ENCODE results near the gene ELOB.

ELOB gene

GRCh38 chr16:2818272-2818876, 41.3 kb upstream of the ELOB start:
- no peak for DNase-seq (ENCODE audit: insufficient read length)
- no peak for TF ChIP-seq TAF1 (IDR thresholded peaks at IDR 0.05; ENCODE audit: borderline replicate concordance, low read depth, low read length)
- no peak for TF ChIP-seq POLR2AphosphoS5 (IDR thresholded peaks at IDR 0.05; ENCODE audit: low read depth, low read length)
- no peak for TF ChIP-seq POLR2A (IDR thresholded peaks at IDR 0.05; ENCODE audit: low read depth, low read length)
- no peak for FAIRE-seq

- FAIRE-seq: no peak
- DNase-seq (ENCODE audit: insufficient read length): no peak
These were observed 40.5 kb upstream of the ELOB start for GRCh38 chr16:2817340-2818271.

GRCh38 chr16:2816751-2817339, 39.8 kb upstream of the ELOB start, which contains the start of gene PRSS21:
Gene PRSS21, plus strand, starts transcription at chr16:2817237. Its CDS starts 32 bp downstream, at chr16:2817269.
- TF ChIP-seq POLR2AphosphoS5 (IDR thresholded peaks at IDR 0.05; ENCODE audit: low read depth, low read length) (no peak), TAF1 (IDR thresholded peaks at IDR 0.05; ENCODE audit: borderline replicate concordance, low read depth, low read length) (no peak), POLR2A (IDR thresholded peaks at IDR 0.05; ENCODE audit: low read depth, low read length) (no peak)
- no peak for DNase-seq (ENCODE audit: insufficient read length)
- FAIRE-seq: no peak

More at GRCh38 chr16:2817340-2818271, 40.5 kb upstream of the ELOB start:
- TF ChIP-seq POLR2AphosphoS5 (IDR thresholded peaks at IDR 0.05; ENCODE audit: low read depth, low read length): no peak
- TF ChIP-seq TAF1 (IDR thresholded peaks at IDR 0.05; ENCODE audit: borderline replicate concordance, low read depth, low read length): no peak
- no peak for TF ChIP-seq POLR2A (IDR thresholded peaks at IDR 0.05; ENCODE audit: low read depth, low read length)

- TF ChIP-seq POLR2AphosphoS5 (IDR thresholded peaks at IDR 0.05; ENCODE audit: low read depth, low read length): no peak
- TF ChIP-seq TAF1 (IDR thresholded peaks at IDR 0.05; ENCODE audit: borderline replicate concordance, low read depth, low read length): no peak
- no peak for TF ChIP-seq POLR2A (IDR thresholded peaks at IDR 0.05; ENCODE audit: low read depth, low read length)
- FAIRE-seq (no peak), DNase-seq (ENCODE audit: insufficient read length) (no peak)
These were observed 38.3 kb upstream of the ELOB start for GRCh38 chr16:2815299-2815771.

- FAIRE-seq (no peak), DNase-seq (ENCODE audit: insufficient read length) (no peak)
- TF ChIP-seq POLR2AphosphoS5 (IDR thresholded peaks at IDR 0.05; ENCODE audit: low read depth, low read length): no peak
These were observed 37.6 kb upstream of the ELOB start for GRCh38 chr16:2814551-2815298.

- DNase-seq (ENCODE audit: insufficient read length) (no peak), FAIRE-seq (no peak)
- TF ChIP-seq TAF1 (IDR thresholded peaks at IDR 0.05; ENCODE audit: borderline replicate concordance, low read depth, low read length) (no peak), POLR2A (IDR thresholded peaks at IDR 0.05; ENCODE audit: low read depth, low read length) (no peak), POLR2AphosphoS5 (IDR thresholded peaks at IDR 0.05; ENCODE audit: low read depth, low read length) (no peak)
These were observed 36.7 kb upstream of the ELOB start for GRCh38 chr16:2813771-2814221.

GRCh38 chr16:2811703-2812471, 34.8 kb upstream of the ELOB start:
- no peak for TF ChIP-seq POLR2AphosphoS5 (IDR thresholded peaks at IDR 0.05; ENCODE audit: low read depth, low read length)
- TF ChIP-seq POLR2A (IDR thresholded peaks at IDR 0.05; ENCODE audit: low read depth, low read length): no peak
- TF ChIP-seq TAF1 (IDR thresholded peaks at IDR 0.05; ENCODE audit: borderline replicate concordance, low read depth, low read length): no peak
- FAIRE-seq (no peak), DNase-seq (ENCODE audit: insufficient read length) (no peak)

GRCh38 chr16:2810651-2811050, 33.6 kb upstream of the ELOB start:
- FAIRE-seq (no peak), DNase-seq (ENCODE audit: insufficient read length) (no peak)
- no peak for TF ChIP-seq TAF1 (IDR thresholded peaks at IDR 0.05; ENCODE audit: borderline replicate concordance, low read depth, low read length)
- no peak for TF ChIP-seq POLR2AphosphoS5 (IDR thresholded peaks at IDR 0.05; ENCODE audit: low read depth, low read length)
- TF ChIP-seq POLR2A (IDR thresholded peaks at IDR 0.05; ENCODE audit: low read depth, low read length): no peak

- DNase-seq (ENCODE audit: insufficient read length) (no peak), FAIRE-seq (no peak)
- TF ChIP-seq POLR2A (IDR thresholded peaks at IDR 0.05; ENCODE audit: low read depth, low read length) (no peak), TAF1 (IDR thresholded peaks at IDR 0.05; ENCODE audit: borderline replicate concordance, low read depth, low read length) (no peak), POLR2AphosphoS5 (IDR thresholded peaks at IDR 0.05; ENCODE audit: low read depth, low read length) (no peak)
These were observed 32.2 kb upstream of the ELOB start for GRCh38 chr16:2809149-2809760.

GRCh38 chr16:2808181-2808580, 31.1 kb upstream of the ELOB start:
- FAIRE-seq (no peak), DNase-seq (ENCODE audit: insufficient read length) (no peak)
- TF ChIP-seq TAF1 (IDR thresholded peaks at IDR 0.05; ENCODE audit: borderline replicate concordance, low read depth, low read length): no peak
- no peak for TF ChIP-seq POLR2A (IDR thresholded peaks at IDR 0.05; ENCODE audit: low read depth, low read length)
- no peak for TF ChIP-seq POLR2AphosphoS5 (IDR thresholded peaks at IDR 0.05; ENCODE audit: low read depth, low read length)
